GM18520 (cell line): ENCODE measurements around the gene PDE2A.

ENCODE experiments used
- ATAC-seq: cut with Tn5 transposase; IDR thresholded peaks from one replicate; pipeline ENCODE4 v1.9.1; 2021; ENCODE audit not compliant: unreplicated experiment

PDE2A gene

DNA sequence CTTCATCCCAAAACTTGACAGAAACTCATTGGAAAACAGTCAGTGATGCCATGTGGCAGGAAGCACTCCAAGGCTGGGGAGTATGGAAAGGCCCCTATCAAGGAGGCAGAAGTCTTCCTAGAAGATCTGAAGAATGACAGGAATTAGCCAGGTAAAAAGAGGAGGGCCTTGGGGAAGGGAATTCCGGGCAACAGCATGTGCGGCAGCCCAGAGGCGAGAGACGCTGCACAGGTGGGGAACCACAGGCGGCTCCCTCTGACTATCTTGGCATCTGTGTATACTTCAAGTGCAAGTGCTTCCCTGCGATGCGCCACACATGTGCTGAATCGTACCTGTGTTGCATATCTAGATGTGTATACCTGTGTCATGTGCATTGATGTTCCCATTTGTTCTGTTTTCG, 12.7 kb downstream of the PDE2A start:
- ATAC-seq: no peak

DNA sequence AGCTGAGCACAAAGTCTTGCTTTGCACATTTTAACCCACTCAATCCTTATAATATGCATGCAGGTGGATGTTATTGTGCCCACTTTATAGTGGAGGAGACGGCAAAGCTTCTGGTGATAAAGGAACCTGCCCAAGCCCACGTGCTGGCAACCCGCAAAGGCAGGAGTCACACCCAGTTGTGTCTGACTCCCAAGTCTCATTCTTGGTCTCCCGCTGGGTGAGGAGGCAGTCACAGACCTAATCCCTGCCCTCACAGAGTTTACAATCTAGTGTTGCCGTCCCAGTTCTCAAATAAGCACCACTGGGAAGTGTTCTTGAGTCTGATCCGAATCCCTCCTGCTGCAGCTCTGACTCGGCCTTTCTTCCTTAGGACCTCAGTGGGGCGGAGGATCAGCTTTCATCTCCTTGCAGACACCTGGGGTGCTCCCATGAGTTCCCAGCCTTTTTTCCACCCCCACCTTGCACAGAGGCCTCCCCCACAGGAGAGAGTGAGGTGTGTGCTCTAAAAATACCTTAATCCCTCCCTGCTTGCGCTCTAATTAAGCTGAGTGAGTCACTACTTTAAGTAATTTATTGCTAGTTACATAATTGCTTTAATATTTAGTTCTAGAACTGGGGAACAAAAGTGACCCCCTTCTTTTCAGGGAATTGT, 15.1 kb downstream of the PDE2A start:
- ATAC-seq: no peak

DNA sequence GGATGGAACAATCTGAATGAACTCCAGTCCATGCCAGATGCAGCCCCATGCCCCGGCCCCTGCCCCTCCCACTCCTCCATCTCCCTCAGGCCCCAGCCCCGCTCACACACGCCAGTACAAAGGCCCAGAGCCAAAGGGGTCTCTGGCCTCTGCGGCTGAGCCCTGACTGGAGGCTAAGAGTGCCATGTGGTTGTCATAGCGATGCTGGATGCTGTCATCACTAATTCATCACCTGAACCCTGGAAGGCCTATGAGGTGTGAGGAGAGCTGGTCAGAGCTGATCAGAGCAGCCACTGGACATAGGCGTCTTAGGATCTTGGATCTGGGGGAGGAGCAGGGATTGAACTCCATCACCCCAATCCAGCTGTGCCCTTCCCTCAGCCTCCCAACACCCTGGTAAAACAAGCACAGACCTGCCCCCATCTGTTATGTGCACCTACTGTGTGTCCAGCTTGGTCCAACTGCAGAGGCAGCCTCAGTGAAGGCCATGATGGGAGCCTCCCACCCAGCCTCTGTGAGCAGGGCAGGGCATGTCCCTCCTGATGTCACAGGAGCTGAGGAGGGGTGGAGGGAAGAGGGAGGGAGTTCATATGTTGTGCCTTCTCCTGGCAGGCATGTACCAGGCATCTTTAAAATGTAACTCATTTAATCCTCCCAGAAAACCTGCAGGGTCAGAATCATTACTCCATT, 16.7 kb downstream of the PDE2A start:
- no peak for ATAC-seq

DNA sequence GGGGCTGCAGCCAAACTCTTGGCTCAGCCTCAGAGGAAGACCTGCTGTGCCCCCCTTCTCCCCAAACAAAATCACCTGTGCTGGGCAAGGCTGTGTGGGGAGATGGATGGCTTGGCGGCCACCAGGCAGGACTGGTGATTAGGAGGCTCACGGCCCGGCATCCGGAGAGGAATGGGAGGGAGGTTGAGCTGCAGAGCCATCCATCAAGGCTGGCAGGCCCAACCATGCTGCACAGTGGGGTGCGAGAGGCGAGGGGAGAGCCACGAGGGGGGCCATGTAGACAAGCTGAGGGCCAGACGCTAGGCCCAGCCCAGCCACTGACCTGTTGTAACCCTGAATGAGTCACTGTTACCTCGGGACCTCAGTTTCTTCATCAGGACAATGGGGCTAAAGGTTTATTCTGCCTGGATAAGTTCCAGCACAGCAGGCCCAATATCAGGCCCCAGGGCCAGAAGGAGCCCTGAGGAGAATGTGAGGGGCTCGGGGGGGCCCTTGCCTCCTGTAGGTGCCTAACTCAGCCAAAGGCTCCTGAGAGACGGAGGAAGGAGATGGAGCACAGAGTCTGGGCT, 18.2 kb downstream of the PDE2A start:
- ATAC-seq: no peak

DNA sequence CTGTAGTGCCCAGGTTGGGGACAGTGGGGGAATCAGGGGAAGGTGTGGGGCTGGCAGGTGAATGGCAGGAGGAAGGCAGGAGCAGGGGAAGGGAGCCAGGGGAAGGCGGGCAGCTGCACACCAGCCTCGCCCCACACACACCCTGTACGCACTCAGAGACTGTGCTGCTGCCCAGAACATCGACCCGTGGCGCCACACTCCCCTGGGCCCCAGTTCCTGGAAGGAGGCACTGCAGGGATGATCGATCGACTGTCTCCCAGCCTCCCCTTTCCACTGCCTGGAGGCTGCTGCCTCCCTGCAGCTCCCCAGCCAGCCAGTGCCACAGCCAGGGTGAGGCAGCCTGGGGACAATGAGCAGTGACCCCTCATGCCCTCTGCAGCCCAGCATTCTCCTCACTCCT, 19.2 kb downstream of the PDE2A start:
- ATAC-seq: no peak

GRCh38 chr11:72653649-72654048, 20.6 kb downstream of the PDE2A start:
- ATAC-seq: no peak

DNA sequence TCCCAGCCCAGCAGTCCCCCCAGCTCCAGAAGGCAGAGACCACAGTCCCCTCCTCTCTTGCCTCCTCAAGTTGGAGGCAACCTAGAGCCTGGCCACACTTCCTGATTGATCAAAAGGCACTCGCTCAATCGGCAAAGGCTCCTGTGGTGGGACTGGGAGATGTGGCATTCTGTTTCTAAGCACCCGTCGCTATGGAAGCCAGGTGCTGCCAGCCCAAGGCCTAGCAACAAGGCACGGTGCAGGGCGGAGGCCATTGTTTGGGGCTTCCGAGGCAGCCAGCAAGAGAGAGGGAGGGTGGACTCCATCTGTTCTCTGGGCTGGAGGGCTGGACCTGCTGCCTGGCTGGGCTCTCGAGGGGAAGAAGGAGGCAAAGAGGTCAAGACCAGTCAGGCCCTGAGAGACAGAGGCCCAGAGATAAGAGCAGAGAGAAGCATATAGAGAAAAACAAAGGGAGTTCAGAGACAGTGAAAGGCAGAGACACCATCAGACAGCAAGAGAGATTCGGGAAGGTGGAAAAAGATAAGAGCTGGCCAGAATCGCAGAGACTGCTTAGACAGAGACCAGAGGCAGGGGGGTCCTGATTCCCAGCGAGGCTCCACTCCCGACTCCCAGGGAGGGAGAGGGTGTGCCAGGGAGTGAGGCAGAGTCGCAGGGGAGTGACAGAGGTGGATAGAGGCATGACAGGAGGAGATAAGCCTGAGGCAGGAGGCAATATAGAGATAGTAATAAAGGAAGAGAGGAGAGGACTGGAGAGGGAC, 21.2 kb downstream of the PDE2A start:
- ATAC-seq: no peak

- no peak for ATAC-seq
Observed at GRCh38 chr11:72652133-72652532, 22.1 kb downstream of the PDE2A start.

DNA sequence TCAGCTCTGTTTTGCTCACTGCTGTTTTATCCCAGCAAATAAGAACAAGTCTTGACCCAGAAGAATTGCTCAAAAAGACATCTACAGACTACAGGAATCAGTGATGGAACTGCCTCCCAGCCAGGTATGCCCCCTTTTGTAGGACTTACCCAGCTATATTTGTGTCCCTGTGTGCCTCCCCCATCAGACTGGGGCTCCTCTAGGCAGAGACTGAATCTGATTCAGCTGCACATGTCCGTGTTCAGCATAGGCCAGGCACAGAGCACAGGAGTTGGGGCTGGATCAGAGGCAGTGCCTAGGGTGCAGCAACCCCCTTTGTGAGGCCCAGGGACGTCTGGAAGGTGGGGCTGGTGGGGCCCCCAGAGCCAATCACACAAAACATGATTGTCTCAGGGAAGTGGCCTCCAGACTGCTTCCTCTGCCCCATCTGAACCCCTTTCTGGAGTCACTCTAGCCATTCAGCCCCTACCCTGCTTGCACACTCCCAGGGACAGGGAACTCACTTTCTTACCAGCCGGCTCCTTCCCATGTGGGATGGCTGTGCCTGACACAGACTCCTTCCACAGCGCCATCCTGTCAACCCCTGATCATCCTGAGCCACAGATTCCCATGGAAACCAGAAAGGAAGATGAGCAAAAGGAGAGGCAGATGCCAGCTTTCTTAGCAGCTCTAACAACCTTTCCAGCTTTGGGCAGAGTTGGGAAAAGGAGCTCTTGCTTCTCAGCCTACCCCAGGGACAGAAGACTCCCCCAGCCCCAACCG, 24.8 kb downstream of the PDE2A start:
- no peak for ATAC-seq

DNA sequence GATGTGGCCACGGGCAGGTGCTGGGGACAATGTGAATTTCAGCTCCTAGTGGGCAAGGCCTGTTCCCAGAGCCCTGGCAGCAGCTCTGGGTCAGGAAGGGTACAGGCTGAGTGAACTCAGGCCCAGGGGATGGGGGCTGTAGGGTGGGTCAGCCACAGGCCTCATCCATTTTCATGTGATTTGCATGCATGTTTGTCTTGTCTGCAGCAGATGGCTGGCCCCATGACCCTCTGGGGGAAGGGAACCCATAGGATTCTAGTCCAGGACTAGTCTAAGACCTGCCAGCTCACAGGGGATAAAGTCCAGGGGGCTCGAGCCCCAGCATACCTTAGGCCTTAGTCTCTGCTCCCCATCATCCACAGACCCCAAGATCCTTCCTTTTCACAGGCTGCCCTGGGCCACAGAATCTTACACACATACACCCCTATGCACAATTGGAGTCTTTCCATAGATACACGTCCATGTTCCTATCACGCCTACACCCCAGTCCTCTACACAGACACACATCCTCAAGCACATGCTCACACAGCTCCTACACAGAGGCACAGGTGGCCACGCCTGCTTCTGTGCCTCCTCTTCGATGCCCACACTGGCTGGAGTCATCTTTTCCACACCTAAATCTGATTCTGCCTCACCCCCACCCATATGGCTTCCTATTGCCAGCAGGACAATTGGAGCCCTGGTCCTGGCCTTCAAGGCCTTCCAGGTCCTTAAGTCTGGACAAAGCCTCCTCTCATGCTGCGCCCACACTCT, 25.7 kb downstream of the PDE2A start:
- ATAC-seq: no peak

GRCh38 chr11:72647882-72648281, 26.3 kb downstream of the PDE2A start:
- no peak for ATAC-seq

DNA sequence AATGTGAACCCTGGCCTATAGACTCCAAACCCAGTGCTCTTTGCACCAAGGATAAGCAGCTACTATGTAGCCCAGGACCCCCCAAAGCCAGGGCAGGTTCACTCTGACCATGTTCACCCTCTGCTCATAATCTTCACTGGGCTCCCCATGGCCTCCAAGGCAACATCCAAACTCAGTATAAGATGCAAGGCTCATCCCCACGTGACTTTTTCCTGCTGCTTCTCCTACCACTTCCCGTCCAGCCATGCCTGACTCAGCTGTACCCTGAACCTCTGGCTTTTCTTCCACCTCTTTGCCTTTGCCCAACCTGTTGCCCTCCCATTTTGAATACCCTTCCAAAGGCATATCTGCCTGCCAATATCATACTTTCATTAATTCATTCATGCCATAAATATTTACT, 27.8 kb downstream of the PDE2A start:
- no peak for ATAC-seq

DNA sequence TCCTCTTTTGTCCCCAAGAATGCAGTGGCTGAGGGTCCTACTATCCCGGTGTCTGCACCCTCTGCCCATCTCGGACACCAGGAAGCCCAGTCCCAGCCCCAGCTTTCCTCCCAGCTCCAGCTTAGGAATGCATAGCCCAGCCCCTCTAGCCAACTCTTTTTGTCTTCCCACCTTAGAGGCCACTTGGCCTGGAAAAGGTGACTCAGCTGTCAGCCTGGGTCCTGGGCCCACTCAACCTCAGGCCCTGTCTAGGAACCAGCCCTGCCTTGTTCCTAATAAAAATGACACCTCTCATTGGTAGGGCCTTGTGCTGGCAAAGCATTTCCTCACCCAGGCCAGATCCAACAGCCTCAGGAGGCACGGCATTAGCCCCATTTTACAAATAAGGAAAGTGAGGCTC, 28.2 kb downstream of the PDE2A start:
- ATAC-seq: no peak

DNA sequence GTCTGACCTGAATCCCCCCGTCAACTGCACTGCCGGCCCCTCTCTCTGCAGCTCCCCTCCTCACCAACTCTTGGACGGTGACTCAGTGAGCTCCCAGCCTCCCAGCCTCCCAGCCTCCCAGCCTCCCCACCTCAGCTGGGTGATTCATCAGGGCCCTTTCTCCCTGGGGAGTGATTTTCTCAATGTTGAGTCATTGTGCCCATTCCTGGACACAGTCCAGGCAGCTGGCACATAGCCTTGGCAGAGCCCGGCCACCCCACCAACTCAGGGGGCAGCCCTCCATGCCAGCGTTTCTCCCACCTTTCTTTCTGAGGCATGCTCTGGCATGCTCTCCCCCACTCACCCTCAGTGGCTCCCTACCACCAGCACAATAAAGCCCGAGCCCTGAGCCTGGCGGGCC, 30.7 kb downstream of the PDE2A start:
- ATAC-seq: no peak

GRCh38 chr11:72642884-72643522, 31.2 kb downstream of the PDE2A start:
- no peak for ATAC-seq

DNA sequence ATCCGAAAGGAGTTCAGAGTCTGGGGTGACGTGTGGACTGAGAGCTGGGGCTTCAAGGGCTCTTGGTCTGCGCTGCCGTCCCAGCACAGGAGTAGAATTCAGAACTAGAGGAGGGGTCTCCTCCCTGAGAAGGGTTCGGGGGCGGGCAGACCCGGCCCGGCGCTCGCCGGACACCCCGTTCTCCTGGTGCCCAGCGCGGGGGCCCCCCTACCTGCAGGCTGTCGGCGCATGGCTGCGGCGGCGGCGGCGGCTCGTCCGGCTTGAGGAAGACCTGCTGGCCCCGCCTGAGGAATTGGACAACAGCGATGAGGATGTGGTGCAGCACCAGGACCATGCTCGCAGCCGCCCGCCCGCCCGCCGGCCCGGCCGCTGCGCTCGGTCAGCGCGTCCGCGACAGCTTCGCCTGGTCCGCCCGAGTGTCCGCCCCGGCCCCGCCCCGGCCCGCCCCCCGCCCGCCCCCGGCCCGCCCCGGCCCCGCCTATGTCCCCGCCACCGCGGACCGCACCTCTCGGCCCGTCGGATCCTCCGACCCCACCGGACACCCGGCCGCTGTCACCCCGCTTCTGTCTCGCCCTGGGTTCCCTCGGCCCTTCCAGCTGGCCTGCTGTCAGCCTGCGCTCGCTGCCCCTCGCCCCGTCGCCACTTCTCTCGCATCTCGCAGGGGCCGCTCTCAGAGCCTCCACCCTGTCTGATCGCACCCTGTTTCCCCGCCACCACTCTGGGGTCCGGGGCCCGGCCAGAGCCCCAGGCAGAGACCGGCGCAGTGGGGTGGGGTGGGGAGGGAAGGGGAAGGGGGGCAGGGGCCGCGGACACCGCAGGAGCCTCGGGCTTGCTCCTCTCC, 32.0 kb downstream of the PDE2A start:
- no peak for ATAC-seq

- no peak for ATAC-seq
Observed at GRCh38 chr11:72641522-72642042, 32.6 kb downstream of the PDE2A start.

DNA sequence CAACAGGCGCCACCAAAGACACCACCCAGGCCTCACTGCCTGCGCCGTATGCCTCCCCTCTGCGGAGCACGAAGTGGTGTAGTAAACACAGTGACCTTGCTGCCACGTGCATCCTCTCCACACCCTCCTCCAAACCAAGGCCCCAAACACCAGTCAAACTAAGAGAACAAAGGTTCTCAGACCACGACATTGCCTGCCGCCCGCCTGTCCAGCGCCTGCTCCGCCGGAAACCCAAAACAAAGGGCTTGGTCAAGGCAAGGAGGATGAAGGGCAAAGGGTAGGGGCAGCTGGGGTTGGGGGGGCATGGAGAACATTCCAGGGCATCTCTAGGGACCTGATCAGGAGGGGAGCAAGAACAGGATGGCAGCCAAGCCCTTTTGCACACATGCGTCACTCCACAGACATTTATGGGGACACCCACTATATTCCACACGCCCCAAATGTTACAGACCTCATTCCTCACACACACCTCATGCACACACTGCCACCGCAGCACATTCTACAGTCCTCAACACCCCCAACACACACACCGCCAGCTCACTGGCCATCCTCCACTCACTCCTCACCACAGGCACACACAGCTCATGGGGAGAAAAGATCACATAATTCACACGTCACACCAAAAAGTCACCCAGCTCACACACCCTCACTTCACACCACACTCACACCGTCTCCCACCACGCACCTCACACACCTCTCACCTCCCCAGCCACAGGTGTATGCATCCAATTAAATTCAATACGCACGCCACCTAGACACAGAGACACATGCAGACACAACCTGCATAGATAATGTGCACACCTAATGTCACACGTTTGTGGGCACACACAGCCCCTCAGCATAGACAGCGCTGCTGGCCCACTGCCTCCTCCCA, 34.5 kb downstream of the PDE2A start:
- ATAC-seq: no peak
